Testis (tissue), 2 donors: Measurements from ENCODE around the gene SPRYD4.
"Not testable (repeated sequence)": the region's sequence is repeated elsewhere in the genome, so short reads cannot be mapped to it uniquely, and the experiment has no call there.

Experiments
- POLR2A ChIP-seq: fragments of 450-650 bp; IDR thresholded peaks from one replicate; pipeline ENCODE4 v1.6.1; 2017; ENCODE audit warnings: antibody characterized with exemption, mild to moderate bottlenecking, moderate library complexity
- TF ChIP-seq, protein P1 (sequence below), 3 experiments: fragments of 450-650 bp in 2 of 3; fragments of 200-600 bp in 1 of 3; sonication (generic) in 1 of 3; IDR thresholded peaks; one replicate each; pipeline ENCODE4 v1.5.1; 2016 to 2019; ENCODE audit warnings: antibody characterized with exemption in 3 of 3, mild to moderate bottlenecking in 2 of 3, moderate library complexity in 1 of 3

DNA sequence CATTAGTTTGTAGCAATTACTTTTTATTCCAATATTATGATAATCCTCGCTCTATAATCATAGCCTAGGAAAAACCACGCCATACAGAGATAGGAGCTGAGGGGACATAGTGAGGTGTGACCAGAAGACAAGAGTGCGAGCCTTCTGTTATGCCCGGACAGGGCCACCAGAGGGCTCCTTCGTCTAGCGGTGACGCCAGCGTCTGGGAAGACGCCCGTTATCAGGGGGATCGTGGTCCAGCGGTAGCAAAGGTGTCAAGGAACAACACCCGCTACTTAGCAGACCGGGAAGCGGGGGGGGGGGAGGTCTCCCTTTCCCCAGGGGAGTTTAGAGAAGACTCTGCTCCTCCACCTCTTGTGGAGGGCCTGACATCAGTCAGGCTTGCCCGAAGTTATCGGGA is 28.3 kb downstream of the SPRYD4 start:
- TF ChIP-seq, protein P1, sequence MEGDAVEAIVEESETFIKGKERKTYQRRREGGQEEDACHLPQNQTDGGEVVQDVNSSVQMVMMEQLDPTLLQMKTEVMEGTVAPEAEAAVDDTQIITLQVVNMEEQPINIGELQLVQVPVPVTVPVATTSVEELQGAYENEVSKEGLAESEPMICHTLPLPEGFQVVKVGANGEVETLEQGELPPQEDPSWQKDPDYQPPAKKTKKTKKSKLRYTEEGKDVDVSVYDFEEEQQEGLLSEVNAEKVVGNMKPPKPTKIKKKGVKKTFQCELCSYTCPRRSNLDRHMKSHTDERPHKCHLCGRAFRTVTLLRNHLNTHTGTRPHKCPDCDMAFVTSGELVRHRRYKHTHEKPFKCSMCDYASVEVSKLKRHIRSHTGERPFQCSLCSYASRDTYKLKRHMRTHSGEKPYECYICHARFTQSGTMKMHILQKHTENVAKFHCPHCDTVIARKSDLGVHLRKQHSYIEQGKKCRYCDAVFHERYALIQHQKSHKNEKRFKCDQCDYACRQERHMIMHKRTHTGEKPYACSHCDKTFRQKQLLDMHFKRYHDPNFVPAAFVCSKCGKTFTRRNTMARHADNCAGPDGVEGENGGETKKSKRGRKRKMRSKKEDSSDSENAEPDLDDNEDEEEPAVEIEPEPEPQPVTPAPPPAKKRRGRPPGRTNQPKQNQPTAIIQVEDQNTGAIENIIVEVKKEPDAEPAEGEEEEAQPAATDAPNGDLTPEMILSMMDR (IDR thresholded peaks at IDR 0.05) = peak in 1 of 3 experiments; percentile 37
- TF ChIP-seq POLR2A = not testable (repeated sequence)
